A549 (cell line): ENCODE results near the gene PTPRN2.

ENCODE experiments used
- CTCF ChIP-seq: fragments of >200 bp; sonication (Bioruptor Twin); formaldehyde crosslinking; IDR thresholded peaks from 3 replicates; pipeline ENCODE4 v1.5.1; 2016
- KDM1A ChIP-seq: fragments of 200-600 bp; sonication (generic); IDR thresholded peaks from 2 replicates; pipeline ENCODE4 v1.6.1; 2016; ENCODE audit warnings: low read depth, mild to moderate bottlenecking
- MAFK ChIP-seq: fragments of 450-650 bp; IDR thresholded peaks from 2 replicates; pipeline ENCODE4 v1.6.1; 2014; ENCODE audit not compliant: partially characterized antibody
- MAX ChIP-seq: IDR thresholded peaks from 2 replicates; pipeline ENCODE4 v1.6.1; 2012
- POLR2A ChIP-seq: IDR thresholded peaks from 2 replicates; pipeline ENCODE4 v1.6.1; 2012; ENCODE audit warnings: mild to moderate bottlenecking, low read length
- RAD21 ChIP-seq, 2 experiments: fragments of >200 bp in 1 of 2; sonication (Bioruptor Twin) in 1 of 2; formaldehyde crosslinking in 1 of 2; IDR thresholded peaks in 1 of 2; conservative IDR thresholded peaks in 1 of 2; 2 replicates in 1 of 2; 3 replicates in 1 of 2; pipeline ENCODE4 v1.6.1; 2012 to 2018; ENCODE audit warnings: inconsistent platforms in 1 of 2

- TF ChIP-seq CTCF (no peak), MAX (no peak), RAD21 (conservative IDR thresholded peaks at IDR 0.05 in 1 of 2, IDR thresholded peaks at IDR 0.05 in 1 of 2) (no peak), MAFK (no peak), KDM1A (no peak), POLR2A (no peak)
Measured at GRCh38 chr7:157900011-157900410, 687.6 kb downstream of the PTPRN2 start.
